ENCODE results near the gene MRGPRG.

- TF ChIP-seq CTCF (conservative IDR thresholded peaks at IDR 0.05 in 1 of 2, IDR thresholded peaks at IDR 0.05 in 1 of 2; ENCODE audit: low read depth in 1 of 2, low read length in 2 of 2) (no peak), EZH2 (IDR thresholded peaks at IDR 0.05; ENCODE audit: low read length, missing control alignments) (peak; percentile 53)
These were observed 15.9 kb downstream of the MRGPRG start for GRCh38 chr11:3202759-3203158.

All from fibroblast of lung (primary cell).